C4-2B (cell line): ENCODE measurements around the gene SLC22A17.

Experiments
- ZFX ChIP-seq: fragments of 450-650 bp; IDR thresholded peaks from 2 replicates; pipeline ENCODE4 v1.6.1; 2017
- TF ChIP-seq, protein P1 (sequence below): fragments of 450-650 bp; conservative IDR thresholded peaks from 2 replicates; pipeline ENCODE4 v1.5.1; 2017; ENCODE audit warnings: mild to moderate bottlenecking

DNA sequence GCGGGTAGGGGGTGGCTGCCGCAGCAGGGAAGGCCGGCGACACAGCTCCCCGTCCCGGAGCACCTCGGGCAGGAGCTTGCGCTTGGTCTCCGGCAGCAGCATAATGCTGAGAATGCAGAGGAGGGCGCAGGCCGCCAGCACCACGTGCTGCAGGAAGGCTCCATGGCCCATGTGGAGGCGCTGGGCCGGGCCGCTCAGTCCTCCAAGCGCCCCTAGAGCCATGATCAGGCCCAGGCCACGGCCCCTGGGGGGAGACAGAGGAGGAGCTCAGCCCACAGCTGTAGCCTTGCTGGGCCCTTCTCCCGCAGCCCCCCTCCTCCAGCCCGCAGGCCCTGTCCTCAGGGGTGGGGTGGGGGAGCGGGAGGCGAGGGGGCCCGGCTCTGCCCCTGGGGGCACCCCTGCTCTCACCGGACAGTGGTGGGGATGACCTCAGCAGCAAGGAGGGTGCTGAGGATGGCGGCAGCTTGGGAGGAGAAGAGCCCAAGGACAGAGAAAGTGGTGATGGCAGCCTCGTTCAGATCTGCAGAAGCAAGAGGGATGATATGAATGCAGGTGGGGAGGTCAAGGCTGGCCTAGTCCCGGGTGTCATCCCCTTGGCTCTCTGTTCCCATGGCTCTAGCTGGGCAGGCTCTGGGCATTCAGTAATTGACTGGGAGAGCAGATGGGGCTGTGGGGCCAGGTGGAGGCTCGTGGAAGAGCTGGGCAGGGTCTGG is 5.8 kb downstream of the SLC22A17 start:
- TF ChIP-seq, protein P1, sequence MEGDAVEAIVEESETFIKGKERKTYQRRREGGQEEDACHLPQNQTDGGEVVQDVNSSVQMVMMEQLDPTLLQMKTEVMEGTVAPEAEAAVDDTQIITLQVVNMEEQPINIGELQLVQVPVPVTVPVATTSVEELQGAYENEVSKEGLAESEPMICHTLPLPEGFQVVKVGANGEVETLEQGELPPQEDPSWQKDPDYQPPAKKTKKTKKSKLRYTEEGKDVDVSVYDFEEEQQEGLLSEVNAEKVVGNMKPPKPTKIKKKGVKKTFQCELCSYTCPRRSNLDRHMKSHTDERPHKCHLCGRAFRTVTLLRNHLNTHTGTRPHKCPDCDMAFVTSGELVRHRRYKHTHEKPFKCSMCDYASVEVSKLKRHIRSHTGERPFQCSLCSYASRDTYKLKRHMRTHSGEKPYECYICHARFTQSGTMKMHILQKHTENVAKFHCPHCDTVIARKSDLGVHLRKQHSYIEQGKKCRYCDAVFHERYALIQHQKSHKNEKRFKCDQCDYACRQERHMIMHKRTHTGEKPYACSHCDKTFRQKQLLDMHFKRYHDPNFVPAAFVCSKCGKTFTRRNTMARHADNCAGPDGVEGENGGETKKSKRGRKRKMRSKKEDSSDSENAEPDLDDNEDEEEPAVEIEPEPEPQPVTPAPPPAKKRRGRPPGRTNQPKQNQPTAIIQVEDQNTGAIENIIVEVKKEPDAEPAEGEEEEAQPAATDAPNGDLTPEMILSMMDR, result no peak
- TF ChIP-seq ZFX, result no peak
